Stomach (tissue), 9 donors: ENCODE data around the gene ZNF474. TPM values are rescaled to one million over a fixed set of nuclear protein-coding genes. Genes with fewer than 3 reads are reported as not detected.

ENCODE experiments used
- DNase-seq, 2 donors: peaks; one replicate each; pipeline versions ENCODE4 v3.0.0 to v3.0.0-alpha.2; 2013 to 2019
- H3K27ac ChIP-seq, 5 donors: fragments of 200-600 bp in 4 of 5; sonication (generic) in 4 of 5; one replicate each; pipeline ENCODE4 v1.5.1; 2013 to 2019; ENCODE audit warnings: mild to moderate bottlenecking in 1 of 5, moderate library complexity in 1 of 5
- H3K27me3 ChIP-seq, 3 donors: fragments of 200-600 bp; sonication (generic); one replicate each; pipeline ENCODE4 v1.5.1; 2017 to 2019; ENCODE audit warnings: mixed run types in 1 of 3
- H3K36me3 ChIP-seq, 4 donors: fragments of 200-600 bp; sonication (generic); 1 replicate in 3 of 4; 2 replicates in 1 of 4; pipeline ENCODE4 v1.5.1; 2016 to 2019
- H3K4me1 ChIP-seq, 4 donors: fragments of 200-600 bp; sonication (generic); one replicate each; pipeline ENCODE4 v1.5.1; 2016 to 2019
- H3K4me3 ChIP-seq, 4 donors: fragments of 200-600 bp; sonication (generic) in 3 of 4; one replicate each; pipeline ENCODE4 v1.5.1; 2016 to 2019; ENCODE audit warnings: mild to moderate bottlenecking in 1 of 4
- H3K9me3 ChIP-seq, 4 donors: fragments of 200-600 bp; sonication (generic); one replicate each; pipeline ENCODE4 v1.5.1; 2016 to 2019
- CTCF ChIP-seq, 7 experiments: fragments of 450-650 bp in 4 of 7; fragments of 200-600 bp in 3 of 7; sonication (generic) in 3 of 7; IDR thresholded peaks; one replicate each; pipeline ENCODE4 v1.5.1; 2016 to 2019; ENCODE audit warnings: antibody characterized with exemption in 7 of 7, control low read depth in 2 of 7, mild to moderate bottlenecking in 1 of 7
- EP300 ChIP-seq: sonication (generic); formaldehyde crosslinking; IDR thresholded peaks from one replicate; pipeline ENCODE4 v1.6.1; 2017; ENCODE audit warnings: antibody characterized with exemption
- POLR2A ChIP-seq, 4 donors: fragments of 450-650 bp; IDR thresholded peaks; one replicate each; pipeline ENCODE4 v1.6.1; 2016; ENCODE audit warnings: antibody characterized with exemption in 4 of 4, control low read depth in 2 of 4, mild to moderate bottlenecking in 1 of 4, moderate library complexity in 1 of 4
- POLR2AphosphoS5 ChIP-seq, 3 donors: sonication (generic); formaldehyde crosslinking; IDR thresholded peaks; one replicate each; pipeline ENCODE4 v1.6.1; 2016; ENCODE audit warnings: antibody characterized with exemption in 3 of 3
- WGBS, 5 donors: extraction: QIAGEN DNeasy Blood & Tissue Kit in 3 of 5; methylation state at CpG; one replicate each; pipeline versions ENCODE4 v1.1.5 to v1.1.7; 2013 to 2018; 5-methylcytosine and 5-hydroxymethylcytosine counted together
- intact Hi-C: fragments of 100-400 bp; cut with DNase I; formaldehyde crosslinking; loops from one replicate; pipeline ENCODE4 v1.15.1; 2023; ENCODE audit warnings: low total_unique reads
- polyA plus RNA-seq, 3 donors: library from polyadenylated mRNA; stranded (reverse); fragments of 200-250 nt; gene quantifications; one replicate each; pipeline ENCODE4 v1.2.3, GENCODE V29; 2013
- total RNA-seq, 5 donors: library from RNA; depleted of rRNA; stranded (reverse); fragments of >200 nt; gene quantifications; one replicate each; pipeline versions ENCODE4 v1.1.0 to v1.2.3, GENCODE V29; 2014 to 2016
- donor health status: healthy with polysubstance abuse.
- donor health status: Bipolar disorder and iron deficiency.
- donor health status: healthy.

The ZNF474 gene
- total and polyA plus RNA-seq, 8 donors: 0.08 to 0.37 TPM; not detected in 6

GRCh38 chr5:122162100-122162638, 32.8 kb downstream of the ZNF474 start:
- Histone ChIP-seq H3K9me3 (no peaks in the 10 kb centered on the region), H3K27ac (no peak overlapping the region), H3K4me3 (no peak overlapping the region), H3K27me3 (no peaks in the 10 kb centered on the region), H3K4me1 (peaks cover 0 to 12% (median 5%) of the 10 kb centered on the region in 4 donors), H3K36me3 (no peaks in the 10 kb centered on the region)
- intact Hi-C loops: no loop called here
- TF ChIP-seq CTCF (IDR thresholded peaks at IDR 0.05) (no peak), POLR2AphosphoS5 (IDR thresholded peaks at IDR 0.05) (no peak), POLR2A (IDR thresholded peaks at IDR 0.05) (no peak), EP300 (no peak)
- WGBS, 5 donors: 79 to 91% (median 82%) methylated on average over 3 of the region's 3 CpGs
- DNase-seq: no peak

GRCh38 chr5:122163121-122164069, 34.0 kb downstream of the ZNF474 start:
- DNase-seq: peak in 1 of 2 donors; percentile 43
- no peaks in the 10 kb centered on the region for H3K9me3 ChIP-seq
- H3K4me1 ChIP-seq: peaks cover 0 to 12% (median 5%) of the 10 kb centered on the region in 4 donors
- H3K36me3 ChIP-seq: no peaks in the 10 kb centered on the region
- no peak overlapping the region for H3K4me3 ChIP-seq
- no peaks in the 10 kb centered on the region for H3K27me3 ChIP-seq
- intact Hi-C loops: no loop called here
- 50 to 60% (median 52%) methylated on average over 4 of the region's 4 CpGs for WGBS, 5 donors
- peak overlapping the region in 3 of 5 donors; percentile 27 to 30 (median 29) for H3K27ac ChIP-seq
- TF ChIP-seq POLR2AphosphoS5 (IDR thresholded peaks at IDR 0.05) (peak in 1 of 3 donors; percentile 50), EP300 (no peak)

DNA sequence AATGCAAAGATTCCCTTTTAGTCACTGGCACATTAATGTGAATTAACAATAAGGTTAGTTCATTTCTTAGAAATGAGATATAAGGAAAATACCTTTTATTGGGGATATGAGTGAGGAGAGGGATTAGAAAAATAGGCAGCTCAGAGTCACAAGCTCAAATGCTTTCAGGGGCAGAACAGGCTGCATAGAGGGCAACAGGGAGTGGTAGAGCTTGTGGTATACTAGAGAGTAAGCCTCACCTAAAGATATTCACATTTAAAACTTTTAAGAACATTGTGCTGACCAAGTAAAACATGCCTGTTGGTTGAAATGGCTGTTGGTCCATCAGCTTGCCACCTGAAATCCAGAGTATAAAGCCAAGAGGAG, 34.7 kb downstream of the ZNF474 start:
- H3K36me3 ChIP-seq: no peaks in the 10 kb centered on the region
- H3K27me3 ChIP-seq: no peaks in the 10 kb centered on the region
- peaks cover 0 to 12% (median 5%) of the 10 kb centered on the region in 4 donors for H3K4me1 ChIP-seq
- no peaks in the 10 kb centered on the region for H3K9me3 ChIP-seq
- DNase-seq: no peak
- H3K27ac ChIP-seq: peak overlapping the region in 3 of 5 donors; percentile 17 to 30 (median 27)
- no peak for TF ChIP-seq POLR2A (IDR thresholded peaks at IDR 0.05)
- no peak for TF ChIP-seq POLR2AphosphoS5 (IDR thresholded peaks at IDR 0.05)
- TF ChIP-seq CTCF (IDR thresholded peaks at IDR 0.05): no peak
- no peak for TF ChIP-seq EP300
- no peak overlapping the region for H3K4me3 ChIP-seq
- intact Hi-C loops: no loop called here

GRCh38 chr5:122164831-122165558, 35.6 kb downstream of the ZNF474 start:
- TF ChIP-seq POLR2A (IDR thresholded peaks at IDR 0.05) (no peak), POLR2AphosphoS5 (IDR thresholded peaks at IDR 0.05) (no peak)
- Histone ChIP-seq H3K9me3 (no peaks in the 10 kb centered on the region), H3K36me3 (no peaks in the 10 kb centered on the region), H3K4me3 (no peak overlapping the region), H3K4me1 (peaks cover 0 to 12% (median 5%) of the 10 kb centered on the region in 4 donors), H3K27me3 (no peaks in the 10 kb centered on the region), H3K27ac (no peak overlapping the region)
- 63 to 77% (median 72%) methylated on average over 3 of the region's 3 CpGs for WGBS, 5 donors
- intact Hi-C loops: no loop called here
- DNase-seq: no peak

DNA sequence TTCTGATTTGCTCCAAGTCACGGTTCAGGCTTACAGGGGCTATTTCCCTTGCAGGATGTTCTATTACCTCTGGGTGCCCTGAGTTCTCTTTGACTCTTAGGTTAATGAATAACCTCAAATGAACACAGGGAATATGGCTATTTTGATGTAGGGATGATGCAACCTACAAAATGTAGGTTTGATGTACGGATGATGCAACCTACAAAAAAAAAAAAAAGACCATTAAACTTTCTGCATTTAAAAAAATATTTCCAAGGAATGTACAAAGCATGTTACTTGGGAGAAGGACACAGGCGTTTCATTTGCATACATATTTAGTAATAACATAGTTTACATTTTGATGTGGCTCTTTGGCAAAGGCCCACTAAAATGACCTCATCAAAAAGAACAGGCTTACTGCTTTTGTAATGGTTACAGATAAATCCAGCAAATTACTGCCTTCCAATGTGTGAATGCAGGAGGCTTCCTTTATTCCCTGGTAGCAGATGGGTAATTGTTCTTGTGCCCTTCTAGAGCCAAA, 36.3 kb downstream of the ZNF474 start:
- DNase-seq: peak in 1 of 2 donors; percentile 41
- intact Hi-C loops: no loop called here
- H3K36me3 ChIP-seq: no peaks in the 10 kb centered on the region
- no peak for TF ChIP-seq CTCF (IDR thresholded peaks at IDR 0.05)
- no peak for TF ChIP-seq POLR2A (IDR thresholded peaks at IDR 0.05)
- no peak for TF ChIP-seq EP300
- no peak for TF ChIP-seq POLR2AphosphoS5 (IDR thresholded peaks at IDR 0.05)
- no peak overlapping the region for H3K4me3 ChIP-seq
- H3K27me3 ChIP-seq: no peaks in the 10 kb centered on the region
- H3K4me1 ChIP-seq: peaks cover 0 to 12% (median 5%) of the 10 kb centered on the region in 4 donors
- 71 to 87% (median 84%) methylated on average over 3 of the region's 3 CpGs for WGBS, 5 donors
- H3K9me3 ChIP-seq: no peaks in the 10 kb centered on the region
- no peak overlapping the region for H3K27ac ChIP-seq
